Measurements from ENCODE around the gene AANAT. TPM values are rescaled to one million over a fixed set of nuclear protein-coding genes. Genes with fewer than 3 reads are reported as not detected.
A peak's percentile ranks its signal among the peaks of the same experiment; 100 is the strongest.
"Not testable (repeated sequence)": the region's sequence is repeated elsewhere in the genome, so short reads cannot be mapped to it uniquely, and the experiment has no call there.

Gene AANAT
- total RNA-seq, 2 donors from 2014 or later: not detected

- DNase-seq (peak; percentile 87), ATAC-seq (peak; percentile 67 to 68)
- intact Hi-C loops (cut with DNase I): no loop called here
These were observed 30.8 kb downstream of the AANAT start for GRCh38 chr17:76497979-76498875.

GRCh38 chr17:76498876-76499251, 31.5 kb downstream of the AANAT start:
- ATAC-seq: no peak
- no peak for DNase-seq
- intact Hi-C loops (cut with DNase I): no loop called here

GRCh38 chr17:76499267-76499667, 31.9 kb downstream of the AANAT start:
- intact Hi-C loops (cut with DNase I): no loop called here

GRCh38 chr17:76500074-76500746, 32.8 kb downstream of the AANAT start:
- DNase-seq: no peak
- ATAC-seq: no peak
- intact Hi-C loops (cut with DNase I): no loop called here

More at GRCh38 chr17:76499267-76499667, 31.9 kb downstream of the AANAT start:
- ATAC-seq (no peak), DNase-seq (no peak)

- no peak for ATAC-seq
- DNase-seq: no peak
- intact Hi-C loops (cut with DNase I): no loop called here
These were observed 33.3 kb downstream of the AANAT start for GRCh38 chr17:76500747-76501017.

GRCh38 chr17:76501018-76501826, 33.8 kb downstream of the AANAT start, which contains the start of gene RHBDF2:
Gene RHBDF2 (minus strand): TSS chr17:76501423. CDS start chr17:76481524, 19,899 bp downstream.
- peak; percentile 88 for DNase-seq
- ATAC-seq: peak; percentile 89 to 92
- intact Hi-C loops (cut with DNase I): no loop called here

GRCh38 chr17:76501827-76502307, 34.5 kb downstream of the AANAT start:
- no peak for ATAC-seq
- DNase-seq: no peak
- intact Hi-C loops (cut with DNase I): no loop called here

- intact Hi-C loops (cut with DNase I): no loop called here
- ATAC-seq (no peak), DNase-seq (no peak)
These were observed 35.2 kb downstream of the AANAT start for GRCh38 chr17:76502341-76503211.

- no peak for ATAC-seq
- DNase-seq: no peak
- intact Hi-C loops (cut with DNase I): no loop called here
These were observed 36.7 kb downstream of the AANAT start for GRCh38 chr17:76504117-76504516.

- DNase-seq (peak; percentile 83), ATAC-seq (peak; percentile 70 to 75)
- intact Hi-C loops (cut with DNase I): loop anchor here (1.0 to 2.0 kb wide), 2 partner anchors 40 to 98 kb away; no protein-coding TSS in a partner anchor
These were observed 39.3 kb downstream of the AANAT start for GRCh38 chr17:76506408-76507345.

GRCh38 chr17:76508472-76509063, 41.2 kb downstream of the AANAT start:
- ATAC-seq; intact Hi-C loops (cut with DNase I); DNase-seq: not testable (repeated sequence)

- no peak for DNase-seq
- intact Hi-C loops (cut with DNase I): no loop called here
- no peak for ATAC-seq
These were observed 43.4 kb downstream of the AANAT start for GRCh38 chr17:76510831-76511244.

GRCh38 chr17:76511668-76512365, 44.4 kb downstream of the AANAT start:
- no peak for ATAC-seq
- DNase-seq: no peak
- intact Hi-C loops (cut with DNase I): no loop called here

- intact Hi-C loops (cut with DNase I): no loop called here
- ATAC-seq (no peak), DNase-seq (no peak)
These were observed 45.2 kb downstream of the AANAT start for GRCh38 chr17:76512366-76513305.

GRCh38 chr17:76513306-76513692, 45.9 kb downstream of the AANAT start:
- intact Hi-C loops (cut with DNase I): no loop called here
- DNase-seq (no peak), ATAC-seq (no peak)
